GM21786 (cell line): ENCODE data around the gene LYPD6B.

ENCODE experiments used
- ATAC-seq: cut with Tn5 transposase; IDR thresholded peaks from one replicate; pipeline ENCODE4 v1.9.1; 2021; ENCODE audit not compliant: unreplicated experiment

Gene LYPD6B

GRCh38 chr2:149261692-149262091 lies 223.2 kb downstream of the LYPD6B start:
- no peak for ATAC-seq
